Ishikawa (cell line): Measurements from ENCODE around the gene ASF1A.

ENCODE experiments used
- CEBPB ChIP-seq: IDR thresholded peaks from 2 replicates; pipeline ENCODE4 v1.6.1; 2012
- EP300 ChIP-seq: IDR thresholded peaks from 2 replicates; pipeline ENCODE4 v1.6.1; 2012; ENCODE audit warnings: borderline replicate concordance
- FOXM1 ChIP-seq: IDR thresholded peaks from 2 replicates; pipeline ENCODE4 v1.6.1; 2012; ENCODE audit warnings: low read depth, borderline replicate concordance
- NFIC ChIP-seq: IDR thresholded peaks from 2 replicates; pipeline ENCODE4 v1.6.1; 2012
- RAD21 ChIP-seq: IDR thresholded peaks from 2 replicates; pipeline ENCODE4 v1.6.1; 2012; ENCODE audit warnings: low read depth
- TAF1 ChIP-seq: IDR thresholded peaks from 2 replicates; pipeline ENCODE4 v1.6.1; 2012; ENCODE audit warnings: low read depth, mild to moderate bottlenecking
- TEAD4 ChIP-seq: IDR thresholded peaks from 2 replicates; pipeline ENCODE4 v1.6.1; 2012
- TF ChIP-seq, protein P1 (sequence below): IDR thresholded peaks from 2 replicates; pipeline ENCODE4 v1.6.1; 2012; ENCODE audit warnings: low read depth, mild to moderate bottlenecking
- TF ChIP-seq, protein P2 (sequence below): IDR thresholded peaks from 2 replicates; pipeline ENCODE4 v1.6.1; 2012
- TF ChIP-seq, protein P3 (sequence below): IDR thresholded peaks from 2 replicates; pipeline ENCODE4 v1.6.1; 2012

DNA sequence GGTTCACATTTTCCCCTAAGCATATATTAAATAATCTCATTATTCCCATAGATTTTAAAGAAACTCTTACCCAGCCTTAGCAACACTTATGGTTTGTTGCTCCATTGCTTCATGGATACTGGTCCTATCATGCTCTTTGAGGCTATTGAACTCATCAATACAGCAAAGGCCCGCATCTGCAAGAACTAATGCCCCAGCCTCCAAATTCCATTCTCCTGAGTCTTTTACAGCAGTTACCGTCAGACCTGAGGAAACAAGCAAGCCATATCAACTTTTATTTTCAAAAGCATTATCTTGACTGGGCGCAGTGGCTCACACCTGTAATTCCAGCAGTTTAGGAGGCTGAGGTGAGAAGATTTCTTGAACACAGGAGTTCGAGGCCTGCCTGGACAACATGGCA, 37.7 kb upstream of the ASF1A start:
- TF ChIP-seq FOXM1, result no peak
- TF ChIP-seq TAF1, result no peak
- no peak for TF ChIP-seq CEBPB
- TF ChIP-seq, protein P1, sequence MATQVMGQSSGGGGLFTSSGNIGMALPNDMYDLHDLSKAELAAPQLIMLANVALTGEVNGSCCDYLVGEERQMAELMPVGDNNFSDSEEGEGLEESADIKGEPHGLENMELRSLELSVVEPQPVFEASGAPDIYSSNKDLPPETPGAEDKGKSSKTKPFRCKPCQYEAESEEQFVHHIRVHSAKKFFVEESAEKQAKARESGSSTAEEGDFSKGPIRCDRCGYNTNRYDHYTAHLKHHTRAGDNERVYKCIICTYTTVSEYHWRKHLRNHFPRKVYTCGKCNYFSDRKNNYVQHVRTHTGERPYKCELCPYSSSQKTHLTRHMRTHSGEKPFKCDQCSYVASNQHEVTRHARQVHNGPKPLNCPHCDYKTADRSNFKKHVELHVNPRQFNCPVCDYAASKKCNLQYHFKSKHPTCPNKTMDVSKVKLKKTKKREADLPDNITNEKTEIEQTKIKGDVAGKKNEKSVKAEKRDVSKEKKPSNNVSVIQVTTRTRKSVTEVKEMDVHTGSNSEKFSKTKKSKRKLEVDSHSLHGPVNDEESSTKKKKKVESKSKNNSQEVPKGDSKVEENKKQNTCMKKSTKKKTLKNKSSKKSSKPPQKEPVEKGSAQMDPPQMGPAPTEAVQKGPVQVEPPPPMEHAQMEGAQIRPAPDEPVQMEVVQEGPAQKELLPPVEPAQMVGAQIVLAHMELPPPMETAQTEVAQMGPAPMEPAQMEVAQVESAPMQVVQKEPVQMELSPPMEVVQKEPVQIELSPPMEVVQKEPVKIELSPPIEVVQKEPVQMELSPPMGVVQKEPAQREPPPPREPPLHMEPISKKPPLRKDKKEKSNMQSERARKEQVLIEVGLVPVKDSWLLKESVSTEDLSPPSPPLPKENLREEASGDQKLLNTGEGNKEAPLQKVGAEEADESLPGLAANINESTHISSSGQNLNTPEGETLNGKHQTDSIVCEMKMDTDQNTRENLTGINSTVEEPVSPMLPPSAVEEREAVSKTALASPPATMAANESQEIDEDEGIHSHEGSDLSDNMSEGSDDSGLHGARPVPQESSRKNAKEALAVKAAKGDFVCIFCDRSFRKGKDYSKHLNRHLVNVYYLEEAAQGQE, result no peak
- no peak for TF ChIP-seq RAD21
- TF ChIP-seq EP300, result no peak
- TF ChIP-seq, protein P2, sequence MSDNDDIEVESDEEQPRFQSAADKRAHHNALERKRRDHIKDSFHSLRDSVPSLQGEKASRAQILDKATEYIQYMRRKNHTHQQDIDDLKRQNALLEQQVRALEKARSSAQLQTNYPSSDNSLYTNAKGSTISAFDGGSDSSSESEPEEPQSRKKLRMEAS, result no peak
- TF ChIP-seq, protein P3, sequence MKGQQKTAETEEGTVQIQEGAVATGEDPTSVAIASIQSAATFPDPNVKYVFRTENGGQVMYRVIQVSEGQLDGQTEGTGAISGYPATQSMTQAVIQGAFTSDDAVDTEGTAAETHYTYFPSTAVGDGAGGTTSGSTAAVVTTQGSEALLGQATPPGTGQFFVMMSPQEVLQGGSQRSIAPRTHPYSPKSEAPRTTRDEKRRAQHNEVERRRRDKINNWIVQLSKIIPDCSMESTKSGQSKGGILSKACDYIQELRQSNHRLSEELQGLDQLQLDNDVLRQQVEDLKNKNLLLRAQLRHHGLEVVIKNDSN, result no peak
- TF ChIP-seq NFIC, result no peak
- no peak for TF ChIP-seq TEAD4
